Vagina (tissue), 2 donors: ENCODE data around the gene RGS18. TPM values are rescaled to one million over a fixed set of nuclear protein-coding genes. Genes with fewer than 3 reads are reported as not detected.
"Not testable (repeated sequence)": the region's sequence is repeated elsewhere in the genome, so short reads cannot be mapped to it uniquely, and the experiment has no call there.

ENCODE experiments used
- DNase-seq, 2 donors: peaks; one replicate each; pipeline ENCODE4 v3.0.0-alpha.2; 2017; ENCODE audit errors: extremely low spot score in 2 of 2
- H3K27ac ChIP-seq: fragments of 200-600 bp; sonication (generic); one replicate; pipeline ENCODE4 v1.5.1; 2019
- H3K27me3 ChIP-seq: fragments of 200-600 bp; sonication (generic); one replicate; pipeline ENCODE4 v1.5.1; 2019
- H3K36me3 ChIP-seq, 2 donors: fragments of 200-600 bp; sonication (generic); one replicate each; pipeline ENCODE4 v1.5.1; 2017 to 2019
- H3K4me1 ChIP-seq: fragments of 200-600 bp; sonication (generic); one replicate; pipeline ENCODE4 v1.5.1; 2019
- H3K4me3 ChIP-seq, 2 donors: fragments of 200-600 bp; sonication (generic); 1 replicate in 1 of 2; 2 replicates in 1 of 2; pipeline ENCODE4 v1.5.1; 2016 to 2019
- H3K9me3 ChIP-seq: fragments of 200-600 bp; sonication (generic); one replicate; pipeline ENCODE4 v1.5.1; 2019
- CTCF ChIP-seq, 3 experiments: fragments of 450-650 bp in 2 of 3; fragments of 200-600 bp in 1 of 3; sonication (generic) in 1 of 3; IDR thresholded peaks; one replicate each; pipeline ENCODE4 v1.5.1; 2017 to 2019; ENCODE audit warnings: antibody characterized with exemption in 3 of 3, mild to moderate bottlenecking in 2 of 3, moderate library complexity in 2 of 3
- POLR2A ChIP-seq, 2 donors: fragments of 450-650 bp; IDR thresholded peaks; one replicate each; pipeline ENCODE4 v1.6.1; 2017; ENCODE audit warnings: antibody characterized with exemption in 2 of 2, mild to moderate bottlenecking in 2 of 2, moderate library complexity in 2 of 2
- POLR2AphosphoS5 ChIP-seq, 2 donors: sonication (generic); formaldehyde crosslinking; IDR thresholded peaks; one replicate each; pipeline ENCODE4 v1.9.0; 2017; ENCODE audit warnings: antibody characterized with exemption in 2 of 2, mild to moderate bottlenecking in 2 of 2, low read depth in 1 of 2; ENCODE audit not compliant: insufficient read depth in 1 of 2
- intact Hi-C: fragments of 100-400 bp; cut with DNase I; formaldehyde crosslinking; loops from one replicate; pipeline ENCODE4 v1.15.1; 2023
- total RNA-seq: library from RNA; depleted of rRNA; stranded (reverse); fragments of >200 nt; gene quantifications from one replicate; pipeline ENCODE4 v1.2.3, GENCODE V29; 2016

RGS18 gene
- total RNA-seq, 1 donor from 2014 or later = 0.98 TPM

- intact Hi-C loops = no loop called here
- Histone ChIP-seq H3K4me3 (no peak overlapping the region), H3K9me3 (no peaks in the 10 kb centered on the region), H3K4me1 (no peaks in the 10 kb centered on the region), H3K36me3 (no peaks in the 10 kb centered on the region), H3K27me3 (no peaks in the 10 kb centered on the region), H3K27ac (no peak overlapping the region)
- TF ChIP-seq POLR2A (IDR thresholded peaks at IDR 0.05) (no peak), POLR2AphosphoS5 (IDR thresholded peaks at IDR 0.05; ENCODE audit: insufficient read depth in 1 of 2, low read depth in 1 of 2) (no peak), CTCF (IDR thresholded peaks at IDR 0.05) (no peak)
- no peak for DNase-seq
Observed at GRCh38 chr1:192225266-192225665, 67.0 kb downstream of the RGS18 start.

GRCh38 chr1:192225703-192226102 is 67.4 kb downstream of the RGS18 start:
- Histone ChIP-seq H3K9me3 (no peaks in the 10 kb centered on the region), H3K4me1 (no peaks in the 10 kb centered on the region), H3K27me3 (no peaks in the 10 kb centered on the region), H3K27ac (no peak overlapping the region), H3K4me3 (no peak overlapping the region), H3K36me3 (no peaks in the 10 kb centered on the region)
- no peak for DNase-seq
- intact Hi-C loops = no loop called here
- no peak for TF ChIP-seq CTCF (IDR thresholded peaks at IDR 0.05)
- TF ChIP-seq POLR2A (IDR thresholded peaks at IDR 0.05) = no peak
- TF ChIP-seq POLR2AphosphoS5 (IDR thresholded peaks at IDR 0.05; ENCODE audit: insufficient read depth in 1 of 2, low read depth in 1 of 2) = no peak

DNA sequence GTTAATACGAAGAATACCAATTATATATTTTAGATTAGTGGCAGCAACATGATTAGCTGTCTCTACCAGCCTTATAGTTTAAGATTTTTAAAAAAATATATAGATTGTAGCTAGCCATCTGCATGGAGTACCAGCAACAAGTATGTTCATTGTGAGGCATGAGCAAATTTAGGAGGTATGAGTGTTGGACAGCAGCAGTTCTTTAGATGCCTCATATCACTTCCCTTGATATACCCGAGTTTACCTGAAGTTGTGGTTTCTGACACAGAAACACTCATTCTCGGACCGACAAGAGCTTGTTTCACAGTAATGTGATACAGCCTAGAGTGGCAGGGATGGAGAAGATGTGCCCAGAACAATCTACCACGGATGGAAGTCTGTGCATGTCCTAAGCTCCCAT is 69.1 kb downstream of the RGS18 start:
- DNase-seq = no peak
- no peak overlapping the region for H3K27ac ChIP-seq
- no peak for TF ChIP-seq POLR2AphosphoS5 (IDR thresholded peaks at IDR 0.05; ENCODE audit: insufficient read depth in 1 of 2, low read depth in 1 of 2)
- no peak for TF ChIP-seq POLR2A (IDR thresholded peaks at IDR 0.05)
- no peak for TF ChIP-seq CTCF (IDR thresholded peaks at IDR 0.05)
- no peaks in the 10 kb centered on the region for H3K9me3 ChIP-seq
- intact Hi-C loops = no loop called here
- H3K4me1 ChIP-seq = no peaks in the 10 kb centered on the region
- H3K4me3 ChIP-seq = no peak overlapping the region
- H3K27me3 ChIP-seq = no peaks in the 10 kb centered on the region
- H3K36me3 ChIP-seq = no peaks in the 10 kb centered on the region

DNA sequence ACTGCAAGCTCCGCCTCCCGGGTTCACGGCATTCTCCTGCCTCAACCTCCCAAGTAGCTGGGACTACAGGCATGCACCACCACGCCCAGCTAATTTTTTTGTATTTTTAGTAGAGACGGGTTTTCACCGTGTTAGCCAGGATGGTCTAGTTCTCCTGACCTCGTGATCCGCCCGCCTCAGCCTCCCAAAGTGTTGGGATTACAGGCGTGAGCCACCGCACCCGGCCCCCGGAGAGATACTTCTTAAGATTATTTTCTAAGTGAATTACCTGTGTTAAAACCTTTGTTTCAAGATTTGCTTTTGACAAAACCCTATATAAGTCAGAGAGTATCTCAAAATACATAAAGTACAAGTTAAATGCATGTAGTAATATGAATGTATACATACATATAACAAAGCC is 69.7 kb downstream of the RGS18 start:
- intact Hi-C loops, H3K27ac ChIP-seq, H3K27me3 ChIP-seq, H3K4me1 ChIP-seq, H3K36me3 ChIP-seq, H3K9me3 ChIP-seq, DNase-seq, H3K4me3 ChIP-seq: not testable (repeated sequence)

DNA sequence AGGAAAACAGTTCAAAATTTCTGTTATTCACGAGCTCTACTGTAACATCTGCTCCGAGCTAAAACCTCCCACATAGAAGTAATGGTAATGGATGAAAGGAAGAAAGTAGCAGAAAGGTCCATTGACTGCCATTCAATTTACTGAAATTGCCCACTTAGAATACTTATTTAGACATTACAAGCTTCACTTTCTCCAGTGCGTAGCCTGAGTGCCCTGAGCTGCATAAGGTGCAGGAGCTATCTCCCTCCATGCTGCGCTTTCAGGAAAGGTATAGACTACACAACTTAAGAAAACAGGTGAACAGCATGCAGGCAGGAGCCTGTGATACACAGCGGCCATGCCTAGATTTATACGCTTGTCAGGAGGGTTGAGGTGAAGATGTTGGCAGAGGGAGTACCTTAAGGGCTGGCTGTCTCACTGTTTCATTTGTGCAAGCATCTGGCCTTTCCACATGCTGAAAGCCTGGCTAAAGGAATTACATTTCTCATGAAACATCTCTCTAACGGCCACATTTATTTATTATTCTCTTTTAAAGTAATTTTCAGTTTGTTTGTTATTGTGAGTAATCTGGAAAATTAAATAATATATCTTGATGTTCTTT is 74.7 kb downstream of the RGS18 start:
- Histone ChIP-seq H3K27me3 (no peaks in the 10 kb centered on the region), H3K36me3 (no peaks in the 10 kb centered on the region), H3K9me3 (no peaks in the 10 kb centered on the region), H3K4me3 (no peak overlapping the region), H3K27ac (no peak overlapping the region), H3K4me1 (no peaks in the 10 kb centered on the region)
- DNase-seq = no peak
- no peak for TF ChIP-seq CTCF (IDR thresholded peaks at IDR 0.05)
- no peak for TF ChIP-seq POLR2A (IDR thresholded peaks at IDR 0.05)
- no peak for TF ChIP-seq POLR2AphosphoS5 (IDR thresholded peaks at IDR 0.05; ENCODE audit: insufficient read depth in 1 of 2, low read depth in 1 of 2)
- intact Hi-C loops = no loop called here
